Karpas-422 (cell line): ENCODE results near the gene ADH4. TPM values are rescaled to one million over a fixed set of nuclear protein-coding genes. Genes with fewer than 3 reads are reported as not detected.
"Not testable (repeated sequence)": the region's sequence is repeated elsewhere in the genome, so short reads cannot be mapped to it uniquely, and the experiment has no call there.

Source experiments
- DNase-seq: peaks from one replicate; pipeline ENCODE4 v3.0.0-alpha.2; 2015
- H2AFZ ChIP-seq: fragments of 200-600 bp; sonication (generic); 2 replicates; pipeline ENCODE4 v1.6.1; 2014; ENCODE audit warnings: antibody characterized with exemption, low read length, mixed read lengths
- H3K27ac ChIP-seq: fragments of 200-600 bp; sonication (generic); 2 replicates; pipeline ENCODE4 v1.5.1; 2014; ENCODE audit warnings: mild to moderate bottlenecking, low read length, moderate library complexity
- H3K27me3 ChIP-seq: fragments of 200-600 bp; sonication (generic); 2 replicates; pipeline ENCODE4 v1.6.1; 2014; ENCODE audit warnings: low read length, mixed read lengths
- H3K36me3 ChIP-seq: fragments of 200-600 bp; sonication (generic); 2 replicates; pipeline ENCODE4 v1.6.1; 2014; ENCODE audit warnings: low read length, mixed read lengths; ENCODE audit not compliant: insufficient read depth
- H3K4me1 ChIP-seq: fragments of 200-600 bp; sonication (generic); 2 replicates; pipeline ENCODE4 v1.6.1; 2014; ENCODE audit warnings: mild to moderate bottlenecking, low read length, mixed read lengths
- H3K4me2 ChIP-seq: fragments of 200-600 bp; sonication (generic); 2 replicates; pipeline ENCODE4 v1.6.1; 2014; ENCODE audit warnings: low read length, low read depth, mild to moderate bottlenecking; ENCODE audit not compliant: poor library complexity, severe bottlenecking
- H3K4me3 ChIP-seq: fragments of 200-600 bp; sonication (generic); 2 replicates; pipeline ENCODE4 v1.5.1; 2014; ENCODE audit warnings: mild to moderate bottlenecking, antibody characterized with exemption, low read length, mixed read lengths
- H3K79me2 ChIP-seq: fragments of 200-600 bp; sonication (generic); 2 replicates; pipeline ENCODE4 v1.6.1; 2014; ENCODE audit warnings: mild to moderate bottlenecking, low read length, mixed read lengths
- H3K9ac ChIP-seq: fragments of 200-600 bp; sonication (generic); 2 replicates; pipeline ENCODE4 v1.6.0; 2014; ENCODE audit warnings: low read length
- H3K9me2 ChIP-seq: fragments of 200-600 bp; sonication (generic), shearing (Covaris generic); replicated peaks from 2 replicates; pipeline ENCODE4 v1.6.0; 2014; ENCODE audit warnings: mild to moderate bottlenecking, low read length, moderate library complexity; ENCODE audit not compliant: insufficient read depth
- H3K9me3 ChIP-seq: fragments of 300-700, 200-600 bp; sonication (generic); 2 replicates; pipeline ENCODE4 v1.6.1; 2014; ENCODE audit warnings: low read length, mixed read lengths
- H4K20me1 ChIP-seq: fragments of 200-600 bp; sonication (generic); 2 replicates; pipeline ENCODE4 v1.6.1; 2014; ENCODE audit warnings: mild to moderate bottlenecking, antibody characterized with exemption, low read length, low read depth; ENCODE audit not compliant: insufficient read depth
- total RNA-seq: library from RNA; depleted of rRNA; stranded (reverse); fragments of >200 nt; shearing (Covaris generic); gene quantifications from 2 replicates; pipeline ENCODE4 v1.2.3, GENCODE V29; 2014; ENCODE audit warnings: low replicate concordance

The ADH4 gene
- total RNA-seq, 1 experiment from 2014 or later: not detected

GRCh38 chr4:99126376-99126775 lies 17.7 kb downstream of the ADH4 start:
- no peaks in the 10 kb centered on the region for H3K27me3 ChIP-seq
- no peaks in the 10 kb centered on the region for H3K9me2 ChIP-seq

GRCh38 chr4:99121008-99121407 lies 23.1 kb downstream of the ADH4 start:
- DNase-seq: no peak
- no peaks in the 10 kb centered on the region for H3K4me1 ChIP-seq
- no peak overlapping the region for H3K4me3 ChIP-seq
- H3K27ac ChIP-seq: no peak overlapping the region
- H4K20me1 ChIP-seq: no peaks in the 10 kb centered on the region
- H3K27me3 ChIP-seq: no peaks in the 10 kb centered on the region
- H3K4me2 ChIP-seq: no peak overlapping the region
- no peaks in the 10 kb centered on the region for H3K9me3 ChIP-seq
- no peak overlapping the region for H3K9ac ChIP-seq
- H3K9me2 ChIP-seq: no peaks in the 10 kb centered on the region
- no peak overlapping the region for H2AFZ ChIP-seq
- H3K79me2 ChIP-seq: no peaks in the 10 kb centered on the region
- no peaks in the 10 kb centered on the region for H3K36me3 ChIP-seq

More at GRCh38 chr4:99126376-99126775, 17.7 kb downstream of the ADH4 start:
- Histone ChIP-seq H4K20me1 (no peaks in the 10 kb centered on the region), H3K9ac (no peak overlapping the region), H3K36me3 (no peaks in the 10 kb centered on the region), H3K79me2 (no peaks in the 10 kb centered on the region), H2AFZ (no peak overlapping the region), H3K4me2 (no peak overlapping the region), H3K4me3 (no peak overlapping the region), H3K27ac (no peak overlapping the region), H3K9me3 (no peaks in the 10 kb centered on the region), H3K4me1 (no peaks in the 10 kb centered on the region)
- no peak for DNase-seq

GRCh38 chr4:99120501-99120900 lies 23.6 kb downstream of the ADH4 start:
- Histone ChIP-seq H4K20me1 (no peaks in the 10 kb centered on the region), H3K9ac (no peak overlapping the region), H3K9me3 (no peaks in the 10 kb centered on the region), H3K4me3 (no peak overlapping the region), H2AFZ (no peak overlapping the region), H3K27me3 (no peaks in the 10 kb centered on the region), H3K4me1 (no peaks in the 10 kb centered on the region), H3K4me2 (no peak overlapping the region), H3K27ac (no peak overlapping the region), H3K36me3 (no peaks in the 10 kb centered on the region), H3K79me2 (no peaks in the 10 kb centered on the region), H3K9me2 (no peaks in the 10 kb centered on the region)
- no peak for DNase-seq

- peak; percentile 68 for DNase-seq
- Histone ChIP-seq H3K9me3 (no peaks in the 10 kb centered on the region), H3K4me1 (no peaks in the 10 kb centered on the region), H3K36me3 (no peaks in the 10 kb centered on the region), H3K27ac (no peak overlapping the region), H3K4me2 (no peak overlapping the region), H3K4me3 (no peak overlapping the region), H3K79me2 (no peaks in the 10 kb centered on the region), H4K20me1 (no peaks in the 10 kb centered on the region), H3K9me2 (no peaks in the 10 kb centered on the region), H3K9ac (no peak overlapping the region), H3K27me3 (no peaks in the 10 kb centered on the region), H2AFZ (no peak overlapping the region)
Observed at GRCh38 chr4:99117876-99118693, 26.0 kb downstream of the ADH4 start.

GRCh38 chr4:99117122-99117841 lies 26.8 kb downstream of the ADH4 start:
- not testable (repeated sequence) for H4K20me1 ChIP-seq, H3K9me2 ChIP-seq, H3K4me1 ChIP-seq, H3K27ac ChIP-seq, DNase-seq, H3K9ac ChIP-seq, H3K4me2 ChIP-seq, H3K4me3 ChIP-seq, H3K27me3 ChIP-seq, H3K36me3 ChIP-seq, H3K9me3 ChIP-seq, H3K79me2 ChIP-seq, H2AFZ ChIP-seq

GRCh38 chr4:99109286-99109685 lies 34.8 kb downstream of the ADH4 start:
- H3K4me3 ChIP-seq, DNase-seq, H4K20me1 ChIP-seq, H3K4me2 ChIP-seq, H3K79me2 ChIP-seq, H3K27me3 ChIP-seq, H3K9me3 ChIP-seq, H3K9ac ChIP-seq, H2AFZ ChIP-seq, H3K27ac ChIP-seq, H3K36me3 ChIP-seq, H3K4me1 ChIP-seq, H3K9me2 ChIP-seq: not testable (repeated sequence)

GRCh38 chr4:99104153-99104552 lies 39.9 kb downstream of the ADH4 start:
- H3K9ac ChIP-seq: no peak overlapping the region
- no peaks in the 10 kb centered on the region for H3K79me2 ChIP-seq
- H4K20me1 ChIP-seq: no peaks in the 10 kb centered on the region
- no peak overlapping the region for H3K4me2 ChIP-seq
- H3K27ac ChIP-seq: no peak overlapping the region
- H2AFZ ChIP-seq: no peak overlapping the region
- no peak for DNase-seq
- no peak overlapping the region for H3K4me3 ChIP-seq
- H3K9me3 ChIP-seq: no peaks in the 10 kb centered on the region
- no peaks in the 10 kb centered on the region for H3K9me2 ChIP-seq
- no peaks in the 10 kb centered on the region for H3K4me1 ChIP-seq
- no peaks in the 10 kb centered on the region for H3K36me3 ChIP-seq
- H3K27me3 ChIP-seq: no peaks in the 10 kb centered on the region

- no peak overlapping the region for H3K4me3 ChIP-seq
Observed at GRCh38 chr4:99103166-99103565, 40.9 kb downstream of the ADH4 start.

More at GRCh38 chr4:99103166-99103565, 40.9 kb downstream of the ADH4 start:
- H3K27ac ChIP-seq: no peak overlapping the region
- H3K27me3 ChIP-seq: no peaks in the 10 kb centered on the region
- no peaks in the 10 kb centered on the region for H3K9me3 ChIP-seq
- H3K9ac ChIP-seq: no peak overlapping the region
- H3K79me2 ChIP-seq: no peaks in the 10 kb centered on the region
- no peak overlapping the region for H2AFZ ChIP-seq
- no peaks in the 10 kb centered on the region for H3K9me2 ChIP-seq
- no peaks in the 10 kb centered on the region for H3K36me3 ChIP-seq
- DNase-seq: no peak
- H4K20me1 ChIP-seq: no peaks in the 10 kb centered on the region
- no peaks in the 10 kb centered on the region for H3K4me1 ChIP-seq
- H3K4me2 ChIP-seq: no peak overlapping the region
